GM21390 (cell line): ENCODE measurements around the gene ETFA.

Source experiments
- ATAC-seq: cut with Tn5 transposase; IDR thresholded peaks from one replicate; pipeline ENCODE4 v1.9.1; 2021; ENCODE audit not compliant: unreplicated experiment

Gene ETFA

DNA sequence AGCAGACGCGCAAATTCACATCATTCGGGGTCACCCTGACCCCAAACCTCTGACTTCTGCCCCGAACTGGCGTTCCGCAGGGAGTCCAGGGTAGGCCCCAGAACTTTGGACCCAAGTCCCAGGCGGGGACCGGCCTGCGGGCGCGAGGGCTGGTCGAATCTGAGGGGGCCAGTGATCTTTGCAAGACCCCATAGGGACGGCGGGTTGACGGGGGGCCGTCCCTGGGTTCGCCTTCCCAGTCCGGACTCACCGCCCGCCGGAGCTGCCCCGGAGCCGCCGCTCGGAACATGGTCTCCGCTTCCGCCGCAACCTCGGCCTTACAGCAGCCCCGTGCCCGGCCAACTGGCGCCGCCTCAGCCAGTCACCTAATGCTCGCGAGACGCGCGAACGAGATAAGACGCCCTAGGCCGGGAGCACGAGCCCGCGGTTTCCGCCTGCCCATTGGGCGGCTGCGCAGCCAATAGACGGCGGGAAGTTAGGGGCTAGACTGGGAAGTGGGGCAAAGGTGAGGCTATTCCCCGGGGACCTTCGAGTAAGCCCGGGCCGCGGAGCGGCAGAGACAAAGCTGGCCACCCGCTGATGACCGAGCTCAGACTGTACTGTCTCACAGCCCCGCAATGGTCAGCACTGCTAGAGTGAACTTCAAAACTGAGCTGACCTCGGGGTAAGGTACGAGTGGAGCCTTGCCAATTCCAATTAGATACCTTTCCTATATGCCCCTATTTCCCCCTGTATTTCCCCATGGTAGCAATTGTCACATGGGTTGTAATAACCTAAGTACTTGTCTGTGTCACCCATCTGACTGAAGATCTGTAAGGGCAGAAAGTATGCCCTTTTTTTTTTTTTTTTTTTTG is at the start of gene ETFA:
ETFA (minus strand) TSS at position 370 of the 854 bp plus-strand sequence; CDS start at position 289, 81 bp downstream.
- ATAC-seq = peak; percentile 98

DNA sequence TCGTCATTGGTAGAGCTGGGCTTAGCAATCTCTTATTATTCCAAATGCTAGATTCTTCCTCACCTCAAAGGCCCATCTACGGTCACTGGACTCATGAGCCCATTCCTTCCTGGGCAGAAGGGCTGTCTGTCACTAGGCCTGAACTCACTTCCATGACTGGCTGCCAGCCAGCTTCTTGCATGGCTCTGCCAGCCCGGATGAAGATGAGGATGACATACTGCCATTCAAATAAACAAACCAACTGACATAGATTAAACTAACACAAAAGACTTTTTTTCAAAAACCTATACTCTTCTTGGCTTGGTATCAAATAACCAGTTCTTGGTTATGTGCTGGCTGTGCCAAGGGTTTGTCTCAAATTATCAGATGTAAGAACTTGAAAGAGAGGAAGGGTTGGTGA is 49.1 kb upstream of the ETFA start:
- no peak for ATAC-seq

DNA sequence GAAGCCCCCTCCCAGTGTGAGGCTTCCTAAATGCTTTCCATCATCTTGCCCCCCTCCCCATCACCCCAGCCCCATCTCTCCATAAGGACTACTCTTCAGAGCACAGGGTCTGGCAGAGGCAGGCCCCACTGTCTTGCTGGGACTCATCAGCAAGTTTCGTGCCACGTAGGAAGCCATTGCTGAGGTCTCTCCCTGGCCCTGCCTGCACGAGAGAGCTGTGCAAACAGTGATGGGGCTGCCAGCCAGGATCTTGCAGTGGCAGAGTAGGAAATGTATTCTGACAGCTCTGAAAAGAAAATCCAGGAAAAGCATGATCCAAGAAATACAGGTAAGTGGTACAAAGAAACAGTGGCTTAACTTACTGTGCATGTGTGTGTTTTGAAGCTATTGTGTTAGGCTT is 47.9 kb upstream of the ETFA start:
- no peak for ATAC-seq

DNA sequence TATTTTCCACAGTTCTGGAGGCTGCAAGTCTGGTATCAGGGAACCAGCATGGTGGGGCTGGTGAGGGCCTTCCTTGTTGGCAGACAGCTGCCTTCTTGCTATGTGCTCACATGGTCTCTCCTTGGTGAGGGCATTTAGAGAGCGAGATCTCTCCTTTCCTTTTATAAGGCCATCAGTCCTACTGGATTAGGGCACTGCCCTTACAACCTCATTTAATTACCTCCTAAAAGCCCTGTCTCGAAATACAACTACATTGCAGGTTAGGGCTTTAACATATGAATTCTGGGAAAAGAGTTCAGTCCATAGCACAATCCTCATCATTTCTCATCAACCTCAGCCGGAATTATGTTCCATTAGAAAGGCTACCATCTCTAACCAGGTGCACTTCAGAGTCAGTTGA is 47.2 kb upstream of the ETFA start:
- ATAC-seq = no peak

DNA sequence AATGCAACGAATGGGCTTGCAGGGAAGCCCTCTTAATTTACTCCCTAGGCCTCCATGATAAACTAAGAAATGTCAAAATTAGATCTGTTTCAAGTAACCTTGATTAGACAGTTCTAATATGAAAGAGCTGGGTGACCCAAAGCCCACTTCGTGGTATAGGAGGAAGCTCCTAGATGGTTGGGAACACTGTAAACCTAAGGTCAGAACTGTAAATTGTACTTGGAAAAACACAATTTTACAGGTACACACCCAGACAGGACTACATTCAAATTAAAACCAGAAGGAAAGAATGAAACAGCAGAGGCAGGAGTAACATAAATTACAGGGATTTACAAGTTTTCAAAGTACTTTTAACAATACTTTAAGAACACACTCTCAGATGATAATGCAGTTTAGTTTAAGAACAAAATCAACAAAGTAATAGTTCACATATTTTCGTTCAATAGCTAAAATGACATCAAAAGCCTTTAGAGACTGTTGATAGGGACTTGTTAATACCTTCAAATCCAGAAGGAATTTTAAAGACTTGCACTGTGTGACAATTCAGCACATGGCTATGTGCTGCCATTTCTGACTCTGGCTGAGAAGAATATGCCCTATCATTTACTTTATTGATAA is 43.7 kb upstream of the ETFA start:
- no peak for ATAC-seq

DNA sequence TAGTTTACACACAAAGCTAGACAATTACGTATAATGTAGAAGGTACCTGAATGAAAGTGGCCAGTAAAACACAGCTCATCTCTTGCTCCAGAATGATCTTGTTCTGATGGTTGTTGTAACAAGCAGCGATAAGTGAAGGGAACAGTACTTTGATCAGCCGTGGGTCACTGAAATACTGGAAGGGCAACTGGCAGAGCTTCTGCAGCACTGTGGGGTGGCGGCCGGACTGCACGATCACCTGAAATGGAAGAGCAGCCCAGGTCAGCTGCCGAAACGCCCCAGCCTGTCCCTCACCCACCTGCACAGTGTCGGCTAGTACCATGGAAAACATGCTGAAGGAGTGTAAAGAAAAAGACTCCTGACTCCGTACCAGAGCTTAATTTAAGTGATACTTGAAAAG is 42.6 kb upstream of the ETFA start:
- ATAC-seq = no peak

DNA sequence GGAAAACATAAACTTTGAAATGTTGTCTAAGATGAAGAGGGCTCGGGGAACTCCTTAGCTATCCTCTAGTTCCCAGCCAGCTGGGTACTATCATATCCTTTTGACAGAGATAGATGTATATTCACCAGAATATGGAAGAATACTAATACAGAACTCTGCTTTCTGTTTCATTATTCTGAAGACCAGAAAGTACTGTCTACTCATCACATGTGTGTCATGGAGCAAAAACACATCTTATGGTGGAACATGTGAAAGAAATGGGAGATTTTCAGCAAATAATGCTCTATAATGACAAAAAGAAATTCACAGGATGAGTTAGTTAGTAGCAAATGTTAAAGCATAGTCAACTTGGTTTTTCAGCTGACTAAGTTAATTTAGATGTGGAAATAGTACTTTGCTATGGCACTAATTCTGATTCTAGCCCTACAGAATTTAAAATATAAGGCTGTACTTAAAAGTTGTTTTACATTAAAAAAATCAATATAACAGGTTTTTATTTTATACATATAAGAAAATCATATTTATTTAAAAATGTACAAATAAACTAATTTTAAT is 41.8 kb upstream of the ETFA start:
- no peak for ATAC-seq

DNA sequence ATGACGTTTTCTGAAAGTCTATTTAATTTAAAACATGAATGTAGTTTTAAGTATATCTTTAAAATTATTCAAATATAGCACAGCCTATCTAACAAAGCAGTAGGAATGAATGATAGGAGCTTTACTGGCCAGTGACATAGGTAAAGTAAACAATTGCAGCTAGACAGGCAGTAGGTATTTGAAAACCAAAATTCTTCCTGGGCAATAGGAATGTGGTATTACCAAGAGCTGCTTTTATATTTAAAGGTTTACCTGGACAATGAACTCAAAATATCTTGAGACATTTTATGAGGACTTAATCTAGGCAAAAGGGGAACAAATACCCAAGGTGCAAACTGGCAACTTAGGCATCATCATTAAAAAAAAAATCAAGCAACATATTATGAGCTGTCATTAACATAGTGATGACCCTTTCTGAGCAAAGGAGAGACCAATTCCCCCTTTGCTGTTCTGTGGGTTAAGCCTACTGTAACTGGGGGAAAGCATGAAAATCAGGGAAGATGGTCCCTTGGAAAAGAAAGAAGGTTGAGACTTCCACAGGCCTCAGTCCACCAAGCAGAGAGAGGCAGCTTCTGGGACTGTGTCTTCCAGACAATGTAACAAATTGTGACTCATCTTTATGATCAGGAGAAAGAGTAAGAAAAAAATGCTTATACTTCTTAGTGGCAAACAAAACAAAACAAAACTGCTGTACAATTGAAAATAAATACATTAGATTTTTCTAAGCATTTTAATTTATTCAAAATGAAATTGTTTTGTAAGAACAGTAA is 38.2 kb upstream of the ETFA start:
- ATAC-seq = no peak

DNA sequence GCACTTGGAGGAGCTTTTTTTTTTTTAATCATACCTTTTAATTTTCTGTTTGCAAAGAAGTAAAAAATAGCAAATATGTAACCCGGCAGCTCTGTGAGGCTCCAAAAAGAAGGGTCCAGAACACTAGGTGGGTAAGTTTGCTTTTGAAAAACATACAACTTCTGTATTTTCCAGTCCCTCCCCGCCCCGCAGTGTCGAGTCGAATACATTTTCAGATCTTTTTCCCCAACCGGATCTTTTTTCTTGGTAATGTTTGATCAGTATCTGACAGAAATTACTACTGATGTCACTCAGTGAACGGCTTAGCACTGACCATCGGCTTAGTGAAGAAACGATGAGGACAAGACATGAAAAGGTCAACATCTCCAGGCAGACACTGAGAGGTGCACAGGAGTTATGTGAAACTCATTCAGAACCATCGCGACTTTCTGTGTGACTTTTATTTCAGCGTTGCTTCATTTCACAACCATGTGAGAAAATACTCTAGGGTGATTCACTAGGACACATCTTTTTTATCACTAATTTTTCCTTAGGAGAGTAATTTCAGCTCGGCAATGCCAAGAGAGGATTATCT is 36.3 kb upstream of the ETFA start:
- ATAC-seq = no peak

DNA sequence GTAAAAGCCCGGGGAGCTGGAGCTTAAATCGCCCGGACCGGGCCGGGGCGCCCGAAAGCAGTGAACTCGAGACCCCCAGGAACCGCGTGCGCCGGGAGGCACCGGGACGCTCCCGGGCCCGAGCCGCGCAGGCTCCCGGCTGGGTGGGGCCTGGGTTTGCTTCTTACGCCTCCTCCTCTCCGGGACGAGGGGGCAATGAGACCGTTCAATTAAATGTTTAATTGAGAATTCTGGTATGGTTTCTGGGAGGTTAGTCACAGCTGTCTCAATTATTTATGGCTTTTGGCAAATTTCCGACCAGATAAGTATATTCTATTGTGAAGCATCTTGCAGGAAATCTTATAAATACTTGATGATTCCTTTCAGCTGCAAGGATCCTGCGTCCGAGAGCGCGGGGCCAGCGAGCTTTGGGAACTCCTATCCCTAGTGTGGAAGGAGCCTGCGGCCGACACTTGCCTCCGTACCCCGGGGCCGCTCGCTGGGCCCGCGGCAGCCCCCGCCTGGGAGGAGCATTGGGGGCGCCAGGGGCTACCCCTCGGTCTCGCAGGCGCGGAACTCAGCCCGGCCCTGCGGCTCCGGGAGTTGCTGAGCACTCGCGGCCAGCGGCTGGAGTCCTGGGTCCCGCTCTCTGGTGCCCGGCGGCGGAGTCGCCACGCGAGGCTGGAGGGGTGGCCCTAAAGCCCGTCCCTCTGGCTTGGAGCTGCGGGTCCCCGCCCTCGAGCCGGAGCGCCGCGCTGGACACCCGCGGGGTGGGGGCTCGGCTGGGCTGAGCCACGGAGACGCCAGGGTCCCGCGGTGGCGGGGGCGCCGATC is 35.6 kb upstream of the ETFA start:
- no peak for ATAC-seq

DNA sequence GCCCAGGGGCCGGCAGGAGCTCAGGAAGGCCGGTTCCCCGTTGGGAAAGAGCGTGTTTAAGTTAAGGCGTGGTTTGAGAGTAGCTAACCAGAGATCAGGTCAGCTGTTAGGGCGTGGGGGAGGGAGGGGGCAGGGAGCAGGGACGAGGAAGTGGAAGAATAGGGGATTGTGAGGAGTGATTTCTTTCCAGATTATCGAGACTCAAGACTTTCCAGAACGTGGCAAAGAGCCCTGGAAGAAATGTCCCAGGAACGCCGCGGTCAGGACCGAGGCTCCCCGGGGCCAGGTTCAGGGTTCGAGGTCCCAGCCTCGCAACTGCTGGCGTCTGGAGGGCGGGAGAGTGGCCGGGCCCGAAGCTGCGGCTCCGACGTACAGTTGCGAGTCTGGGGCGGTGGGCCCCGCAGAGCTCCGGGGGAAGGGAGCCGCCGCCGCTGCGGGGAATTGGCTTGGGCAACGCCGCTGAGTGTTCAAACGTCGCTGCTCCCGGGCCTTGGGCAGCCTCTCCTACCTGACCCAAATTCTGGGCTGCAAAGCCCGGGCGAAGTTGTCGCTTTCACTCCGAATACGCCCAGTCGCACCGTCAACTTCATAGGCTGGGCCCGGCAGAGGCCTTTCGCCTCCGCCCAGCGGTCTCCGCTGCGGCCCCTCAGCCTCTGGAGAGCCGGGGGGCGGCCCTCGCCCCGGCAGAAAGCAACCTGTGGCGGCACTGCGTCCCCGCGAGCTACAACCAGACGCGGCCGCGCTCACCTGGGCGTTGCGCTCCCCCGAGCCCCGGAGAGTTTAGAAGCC is 34.8 kb upstream of the ETFA start:
- ATAC-seq = no peak

DNA sequence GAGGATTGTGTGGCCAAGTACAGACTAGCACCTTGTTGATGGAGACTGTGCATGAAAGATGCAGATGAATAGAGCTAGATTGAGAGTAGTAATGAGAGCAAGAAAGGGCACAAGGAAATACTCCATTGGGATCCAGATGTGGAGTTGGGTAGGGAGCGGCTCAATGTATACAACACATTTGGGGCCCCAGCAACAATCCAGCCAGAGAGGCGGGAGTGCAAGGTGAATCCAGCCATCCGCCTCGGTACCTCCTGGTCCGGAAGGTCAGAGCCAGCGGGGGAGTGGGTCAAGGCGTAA is 34.3 kb upstream of the ETFA start:
- no peak for ATAC-seq

DNA sequence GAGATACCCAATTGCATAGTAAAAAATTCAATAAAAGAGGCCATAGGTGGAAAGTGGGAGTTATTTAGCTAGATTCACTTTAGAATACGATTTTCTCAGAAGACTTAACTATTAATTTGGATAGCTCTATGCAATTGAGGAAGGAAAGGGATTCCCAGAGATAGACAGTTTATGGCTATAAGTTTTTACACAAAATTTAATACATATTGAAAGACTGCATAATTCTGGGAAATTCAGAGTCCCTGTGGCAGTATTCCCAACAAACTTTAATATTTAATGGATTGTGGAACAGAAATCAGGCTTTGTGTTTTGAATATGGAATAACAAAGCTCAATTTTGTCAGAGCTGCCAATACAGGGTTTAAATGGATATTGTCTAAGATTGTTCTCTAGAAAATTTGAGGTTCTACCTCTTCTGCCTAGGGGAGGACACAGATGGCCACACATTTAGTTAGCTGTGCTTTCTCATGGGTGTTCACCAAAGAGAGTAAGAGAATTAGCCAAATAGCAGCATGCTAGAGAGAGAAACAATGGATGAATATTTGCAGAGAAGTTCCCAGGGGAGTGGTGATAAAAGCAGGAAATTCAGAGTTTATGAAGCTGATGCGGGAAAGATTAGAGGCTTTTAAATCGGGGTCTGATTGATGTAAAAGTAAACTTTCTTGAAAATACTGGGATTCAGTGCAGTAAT is 33.8 kb upstream of the ETFA start:
- no peak for ATAC-seq

DNA sequence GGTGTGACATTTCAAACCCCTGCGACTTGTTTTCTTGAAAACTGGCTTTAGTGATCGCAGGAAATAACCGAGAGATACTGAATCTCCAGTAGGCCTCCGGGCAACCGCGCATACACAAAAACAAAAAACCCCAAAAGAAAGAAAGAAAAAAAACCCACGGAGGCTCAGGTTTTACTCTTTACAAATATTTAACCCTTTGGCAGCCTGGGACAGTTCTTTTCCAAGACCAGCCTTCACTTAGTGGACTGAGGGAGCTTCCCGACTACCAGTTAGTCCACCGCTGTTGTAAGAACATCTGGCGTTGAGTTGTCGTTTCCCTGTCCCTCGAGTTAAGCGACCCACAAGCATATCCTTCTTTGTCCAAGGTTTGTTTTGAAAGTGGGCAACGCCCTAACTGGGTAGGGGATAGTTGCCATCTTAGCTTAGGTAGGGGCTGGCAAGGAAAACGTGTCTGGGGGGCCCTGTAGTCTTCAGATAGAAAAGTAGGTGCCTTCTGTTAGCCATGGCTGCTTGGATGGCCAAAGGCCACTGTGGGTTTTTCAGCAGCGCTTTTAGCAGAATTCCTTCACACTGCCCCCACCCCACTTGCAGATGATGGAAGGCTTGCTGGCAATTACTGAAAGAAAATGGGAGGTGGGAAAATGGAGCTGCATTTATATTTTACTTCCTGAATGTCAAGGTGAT is 32.2 kb upstream of the ETFA start:
- ATAC-seq = no peak

DNA sequence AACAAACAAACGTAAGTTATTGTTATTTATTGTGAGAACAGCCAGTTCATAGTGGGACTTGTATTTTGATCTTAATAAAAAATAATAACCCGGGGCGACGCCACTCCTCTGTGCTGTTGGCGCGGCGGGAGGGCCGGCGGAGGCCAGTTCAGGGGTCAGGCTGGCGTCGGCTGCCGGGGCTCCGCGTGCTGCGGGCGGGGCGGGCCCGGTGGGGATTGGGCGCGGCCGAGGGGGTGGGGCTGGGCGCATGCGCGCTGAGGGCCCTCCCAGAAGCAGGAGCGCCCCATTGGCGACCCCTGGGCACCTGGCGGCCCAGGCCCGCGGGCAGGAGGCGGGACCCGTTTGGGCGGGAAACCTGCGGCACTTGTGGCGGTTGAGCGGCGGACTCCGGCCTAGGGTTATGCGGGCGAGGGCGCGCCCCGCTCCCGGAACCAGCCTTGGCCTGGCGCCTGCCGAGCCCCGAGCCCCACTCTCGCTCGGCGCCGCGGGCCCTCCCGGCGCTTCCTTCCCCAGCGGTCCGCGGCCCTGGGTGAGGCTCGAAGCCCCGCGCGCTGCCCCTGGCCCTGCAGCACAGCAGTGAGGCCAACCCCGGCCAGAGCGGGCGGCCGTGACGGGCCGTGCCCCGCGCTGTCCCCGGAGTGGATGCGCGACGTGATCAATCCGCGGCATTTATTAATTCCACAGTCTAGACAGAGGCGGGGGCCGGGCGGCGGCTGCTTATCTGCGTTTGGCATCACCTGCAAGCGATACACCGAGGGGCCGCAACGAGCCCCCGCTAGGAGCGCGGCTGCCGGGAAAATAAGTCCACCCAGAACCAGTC is 31.3 kb upstream of the ETFA start:
- ATAC-seq = no peak

DNA sequence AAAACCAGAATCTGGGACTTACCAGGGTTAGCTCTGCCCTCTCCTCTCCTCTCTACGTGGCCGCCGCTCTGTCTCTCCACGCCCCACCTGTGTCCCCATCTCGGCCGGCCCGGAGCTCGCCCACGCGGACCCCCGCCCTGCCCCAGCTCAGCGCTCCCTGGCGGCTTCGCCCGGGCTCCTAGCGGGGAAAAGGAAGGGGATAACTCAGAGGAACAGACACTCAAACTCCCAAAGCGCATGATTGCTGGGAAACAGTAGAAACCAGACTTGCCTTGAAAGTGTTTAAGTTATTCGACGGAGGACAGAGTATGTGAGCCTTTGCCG is 30.8 kb upstream of the ETFA start:
- ATAC-seq = no peak

DNA sequence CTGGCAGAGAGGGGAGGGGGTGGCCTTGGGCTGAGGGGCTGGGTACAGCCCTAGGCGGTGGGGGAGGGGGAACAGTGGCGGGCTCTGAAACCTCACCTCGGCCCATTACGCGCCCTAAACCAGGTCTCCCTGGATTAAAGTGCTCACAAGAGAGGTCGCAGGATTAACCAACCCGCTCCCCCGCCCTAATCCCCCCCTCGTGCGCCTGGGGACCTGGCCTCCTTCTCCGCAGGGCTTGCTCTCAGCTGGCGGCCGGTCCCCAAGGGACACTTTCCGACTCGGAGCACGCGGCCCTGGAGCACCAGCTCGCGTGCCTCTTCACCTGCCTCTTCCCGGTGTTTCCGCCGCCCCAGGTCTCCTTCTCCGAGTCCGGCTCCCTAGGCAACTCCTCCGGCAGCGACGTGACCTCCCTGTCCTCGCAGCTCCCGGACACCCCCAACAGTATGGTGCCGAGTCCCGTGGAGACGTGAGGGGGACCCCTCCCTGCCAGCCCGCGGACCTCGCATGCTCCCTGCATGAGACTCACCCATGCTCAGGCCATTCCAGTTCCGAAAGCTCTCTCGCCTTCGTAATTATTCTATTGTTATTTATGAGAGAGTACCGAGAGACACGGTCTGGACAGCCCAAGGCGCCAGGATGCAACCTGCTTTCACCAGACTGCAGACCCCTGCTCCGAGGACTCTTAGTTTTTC is 30.2 kb upstream of the ETFA start:
- ATAC-seq = no peak
